H1 (cell line): Measurements from ENCODE around the gene RNF220. TPM values are rescaled to one million over a fixed set of nuclear protein-coding genes. Genes with fewer than 3 reads are reported as not detected.

Experiments used
- GTF2F1 ChIP-seq: IDR thresholded peaks from 2 replicates; pipeline ENCODE4 v1.6.1; 2012; ENCODE audit warnings: low read depth, low read length, improper control_type of control experiment, borderline replicate concordance
- polyA plus RNA-seq, 7 experiments: library from polyadenylated mRNA; depleted of rRNA in 3 of 7; stranded (reverse) in 5 of 7; unstranded in 2 of 7; fragments of >200 nt in 5 of 7; fragments of 200-250 nt in 2 of 7; gene quantifications; 1 replicate in 5 of 7; 2 replicates in 1 of 7; 4 replicates in 1 of 7; pipeline versions ENCODE4 v1.2.1 to v1.2.3, GENCODE V29; 2011 to 2013; ENCODE audit warnings: missing spikeins in 2 of 7, mixed read lengths in 2 of 7
- total RNA-seq: library from RNA; stranded (reverse); fragmentation: NEBNext Ultra II Directional; extraction: Animal tissue kit (Norgen Biotek cat#: 25700); gene quantifications from 2 replicates; pipeline ENCODE4 v1.2.1, GENCODE V29; 2021

The RNF220 gene
- total and polyA plus RNA-seq, 2 of the 8 experiments (the other 6 are each of a cell fraction or from before 2014, with no cell fraction given), result 123 to 160 TPM

- TF ChIP-seq GTF2F1, result no peak
Measured at GRCh38 chr1:44682883-44683265, 277.8 kb downstream of the RNF220 start (continued).
